Suprapubic skin (tissue), 4 donors: ENCODE data around the gene PDE8A. TPM values are rescaled to one million over a fixed set of nuclear protein-coding genes. Genes with fewer than 3 reads are reported as not detected.

Source experiments
- DNase-seq, 2 donors: peaks; one replicate each; pipeline ENCODE4 v3.0.0-alpha.2; 2019; ENCODE audit warnings: low spot score in 2 of 2
- H3K27ac ChIP-seq: fragments of 200-600 bp; sonication (generic); one replicate; pipeline ENCODE4 v1.5.1; 2019
- H3K27me3 ChIP-seq: fragments of 200-600 bp; sonication (generic); one replicate; pipeline ENCODE4 v1.5.1; 2019
- H3K36me3 ChIP-seq: fragments of 200-600 bp; sonication (generic); one replicate; pipeline ENCODE4 v1.5.1; 2019
- H3K4me1 ChIP-seq: fragments of 200-600 bp; sonication (generic); one replicate; pipeline ENCODE4 v1.5.1; 2019
- H3K4me3 ChIP-seq: fragments of 200-600 bp; sonication (generic); one replicate; pipeline ENCODE4 v1.5.1; 2019; ENCODE audit warnings: mild to moderate bottlenecking
- H3K9me3 ChIP-seq: fragments of 200-600 bp; sonication (generic); one replicate; pipeline ENCODE4 v1.5.1; 2019
- EP300 ChIP-seq: sonication (generic); formaldehyde crosslinking; IDR thresholded peaks from one replicate; pipeline ENCODE4 v1.6.1; 2017; ENCODE audit warnings: antibody characterized with exemption
- POLR2A ChIP-seq, 2 donors: fragments of 450-650 bp; IDR thresholded peaks; one replicate each; pipeline ENCODE4 v1.6.1; 2017; ENCODE audit warnings: antibody characterized with exemption in 2 of 2, mild to moderate bottlenecking in 2 of 2, moderate library complexity in 2 of 2
- POLR2AphosphoS5 ChIP-seq, 3 donors: sonication (generic); formaldehyde crosslinking; IDR thresholded peaks; one replicate each; pipeline ENCODE4 v1.6.1; 2017; ENCODE audit warnings: antibody characterized with exemption in 3 of 3
- WGBS: methylation state at CpG from one replicate; pipeline ENCODE4 v1.1.5; 2018; 5-methylcytosine and 5-hydroxymethylcytosine counted together
- total RNA-seq, 4 donors: library from RNA; depleted of rRNA; stranded (reverse); fragments of >200 nt; gene quantifications; one replicate each; pipeline ENCODE4 v1.1.0, GENCODE V29; 2016
- TF ChIP-seq, protein P1 (sequence below), 2 donors: fragments of 200-600 bp in 1 of 2; fragments of 450-650 bp in 1 of 2; sonication (generic) in 1 of 2; IDR thresholded peaks; one replicate each; pipeline ENCODE4 v1.5.1; 2016 to 2019; ENCODE audit warnings: antibody characterized with exemption in 2 of 2, mild to moderate bottlenecking in 1 of 2, moderate library complexity in 1 of 2

The PDE8A gene
- total RNA-seq, 4 donors from 2014 or later: 15.3 to 48.5 (median 19.0) TPM

DNA sequence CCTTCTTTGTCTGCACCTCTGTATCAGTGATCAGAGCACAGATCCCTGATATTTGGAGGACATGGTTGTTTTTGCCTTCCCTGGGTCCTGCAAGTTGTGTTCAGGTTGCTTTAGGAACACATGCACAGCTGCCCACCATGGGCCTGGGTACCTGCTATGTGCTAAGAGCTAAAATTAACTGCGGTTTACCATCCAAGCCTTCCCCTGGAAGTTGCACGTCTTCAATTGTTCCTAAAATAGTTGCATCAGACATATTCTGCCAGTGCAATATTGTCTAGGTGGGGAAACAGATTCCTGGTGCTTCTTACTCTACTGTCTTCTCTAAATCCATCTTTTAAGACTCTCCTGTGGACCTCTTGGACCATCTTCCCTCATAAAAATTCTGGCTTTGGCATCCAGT is 80.9 kb downstream of the PDE8A start:
- Histone ChIP-seq H3K27ac (no peak overlapping the region), H3K4me1 (no peaks in the 10 kb centered on the region), H3K27me3 (no peaks in the 10 kb centered on the region), H3K4me3 (no peak overlapping the region), H3K36me3 (no peaks in the 10 kb centered on the region), H3K9me3 (peaks cover 9% of the 10 kb centered on the region)
- 89% methylated on average over 2 of the region's 2 CpGs for WGBS
- no peak for TF ChIP-seq POLR2AphosphoS5 (IDR thresholded peaks at IDR 0.05)
- TF ChIP-seq EP300: no peak
- TF ChIP-seq, protein P1, sequence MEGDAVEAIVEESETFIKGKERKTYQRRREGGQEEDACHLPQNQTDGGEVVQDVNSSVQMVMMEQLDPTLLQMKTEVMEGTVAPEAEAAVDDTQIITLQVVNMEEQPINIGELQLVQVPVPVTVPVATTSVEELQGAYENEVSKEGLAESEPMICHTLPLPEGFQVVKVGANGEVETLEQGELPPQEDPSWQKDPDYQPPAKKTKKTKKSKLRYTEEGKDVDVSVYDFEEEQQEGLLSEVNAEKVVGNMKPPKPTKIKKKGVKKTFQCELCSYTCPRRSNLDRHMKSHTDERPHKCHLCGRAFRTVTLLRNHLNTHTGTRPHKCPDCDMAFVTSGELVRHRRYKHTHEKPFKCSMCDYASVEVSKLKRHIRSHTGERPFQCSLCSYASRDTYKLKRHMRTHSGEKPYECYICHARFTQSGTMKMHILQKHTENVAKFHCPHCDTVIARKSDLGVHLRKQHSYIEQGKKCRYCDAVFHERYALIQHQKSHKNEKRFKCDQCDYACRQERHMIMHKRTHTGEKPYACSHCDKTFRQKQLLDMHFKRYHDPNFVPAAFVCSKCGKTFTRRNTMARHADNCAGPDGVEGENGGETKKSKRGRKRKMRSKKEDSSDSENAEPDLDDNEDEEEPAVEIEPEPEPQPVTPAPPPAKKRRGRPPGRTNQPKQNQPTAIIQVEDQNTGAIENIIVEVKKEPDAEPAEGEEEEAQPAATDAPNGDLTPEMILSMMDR (IDR thresholded peaks at IDR 0.05): no peak
- TF ChIP-seq POLR2A (IDR thresholded peaks at IDR 0.05): no peak
- no peak for DNase-seq

DNA sequence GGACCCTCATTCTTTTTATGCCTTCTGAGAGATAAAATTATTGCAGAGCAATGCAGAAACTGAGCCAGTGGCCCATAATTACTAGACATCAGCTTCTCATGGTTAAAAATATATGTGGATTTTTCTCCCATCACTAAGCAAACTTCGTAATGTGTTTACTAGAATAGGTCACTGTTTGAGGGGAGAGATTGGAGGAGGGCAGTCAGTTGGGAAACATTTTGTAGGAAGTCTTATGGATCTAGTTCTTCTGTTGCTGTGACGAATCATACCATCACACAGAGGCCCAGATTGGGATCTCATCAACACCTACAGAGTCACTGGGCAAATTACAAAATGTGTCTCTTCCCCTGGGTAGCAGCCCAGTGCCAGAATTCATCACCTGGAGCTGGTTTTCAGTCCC is 81.4 kb downstream of the PDE8A start:
- TF ChIP-seq POLR2A (IDR thresholded peaks at IDR 0.05) (no peak), POLR2AphosphoS5 (IDR thresholded peaks at IDR 0.05) (no peak), EP300 (no peak)
- TF ChIP-seq, protein P1 (IDR thresholded peaks at IDR 0.05): no peak
- Histone ChIP-seq H3K27ac (no peak overlapping the region), H3K36me3 (no peaks in the 10 kb centered on the region), H3K4me3 (no peak overlapping the region), H3K4me1 (no peaks in the 10 kb centered on the region), H3K27me3 (no peaks in the 10 kb centered on the region), H3K9me3 (peaks cover 9% of the 10 kb centered on the region)
- 93% methylated on average over 2 of the region's 2 CpGs for WGBS
- no peak for DNase-seq

GRCh38 chr15:85063522-85064079 is 81.9 kb downstream of the PDE8A start:
- 96% methylated on average over 1 of the region's 1 CpG for WGBS
- Histone ChIP-seq H3K4me1 (no peaks in the 10 kb centered on the region), H3K27ac (no peak overlapping the region), H3K27me3 (no peaks in the 10 kb centered on the region), H3K36me3 (no peaks in the 10 kb centered on the region), H3K4me3 (no peak overlapping the region), H3K9me3 (peaks cover 9% of the 10 kb centered on the region)
- DNase-seq: no peak
- TF ChIP-seq EP300: no peak
- TF ChIP-seq POLR2A (IDR thresholded peaks at IDR 0.05): no peak
- no peak for TF ChIP-seq POLR2AphosphoS5 (IDR thresholded peaks at IDR 0.05)
- TF ChIP-seq, protein P1 (IDR thresholded peaks at IDR 0.05): no peak

DNA sequence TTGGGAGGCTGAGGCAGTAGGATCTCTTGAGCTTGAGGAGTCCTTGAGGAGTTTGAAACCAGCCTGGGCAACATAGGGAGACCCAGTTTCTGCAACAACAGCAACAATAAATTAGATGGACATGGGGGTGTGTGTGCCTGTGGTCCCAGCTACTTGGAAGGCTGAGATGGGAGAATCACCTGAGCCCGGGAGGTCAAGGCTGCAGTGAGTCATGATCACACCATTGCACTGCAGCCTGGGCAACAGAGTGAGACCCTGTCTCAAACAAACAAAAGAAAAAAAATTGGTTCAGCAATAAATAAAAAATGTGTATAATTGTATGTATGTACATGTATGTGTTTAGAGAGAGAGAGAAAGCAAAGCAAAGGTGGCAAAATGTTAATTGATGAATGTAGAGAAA is 83.1 kb downstream of the PDE8A start:
- Histone ChIP-seq H3K9me3 (peaks cover 6% of the 10 kb centered on the region), H3K27me3 (no peaks in the 10 kb centered on the region), H3K4me1 (no peaks in the 10 kb centered on the region), H3K27ac (no peak overlapping the region), H3K4me3 (no peak overlapping the region), H3K36me3 (peaks cover 3% of the 10 kb centered on the region)
- DNase-seq: no peak
- TF ChIP-seq EP300 (no peak), POLR2AphosphoS5 (IDR thresholded peaks at IDR 0.05) (no peak), POLR2A (IDR thresholded peaks at IDR 0.05) (no peak)
- TF ChIP-seq, protein P1 (IDR thresholded peaks at IDR 0.05): no peak
- 100% methylated on average over 1 of the region's 1 CpG for WGBS

GRCh38 chr15:85071061-85071460 is 89.4 kb downstream of the PDE8A start:
- no peak overlapping the region for H3K27ac ChIP-seq
- peaks cover 9% of the 10 kb centered on the region for H3K36me3 ChIP-seq
- TF ChIP-seq, protein P1 (IDR thresholded peaks at IDR 0.05): no peak
- TF ChIP-seq POLR2AphosphoS5 (IDR thresholded peaks at IDR 0.05): no peak
- TF ChIP-seq POLR2A (IDR thresholded peaks at IDR 0.05): no peak
- TF ChIP-seq EP300: no peak
- H3K4me3 ChIP-seq: no peak overlapping the region
- H3K27me3 ChIP-seq: no peaks in the 10 kb centered on the region
- H3K4me1 ChIP-seq: no peaks in the 10 kb centered on the region
- WGBS: 79% methylated on average over 2 of the region's 2 CpGs
- H3K9me3 ChIP-seq: no peaks in the 10 kb centered on the region
- no peak for DNase-seq
